Upper lobe of left lung (tissue), 4 donors: ENCODE data around the gene IL23R.

ENCODE experiments used
- CTCF ChIP-seq, 6 experiments: fragments of 450-650 bp in 4 of 6; fragments of 200-600 bp in 2 of 6; sonication (generic) in 2 of 6; IDR thresholded peaks; one replicate each; pipeline ENCODE4 v1.5.1; 2016 to 2019; ENCODE audit warnings: antibody characterized with exemption in 6 of 6
- EP300 ChIP-seq, 4 donors: sonication (generic); formaldehyde crosslinking; IDR thresholded peaks; one replicate each; pipeline ENCODE4 v1.5.1; 2017; ENCODE audit warnings: antibody characterized with exemption in 4 of 4, control low read depth in 2 of 4

GRCh38 chr1:67204298-67204980, 38.2 kb downstream of the IL23R start:
- no peak for TF ChIP-seq CTCF (IDR thresholded peaks at IDR 0.05)
- TF ChIP-seq EP300 (IDR thresholded peaks at IDR 0.05), result no peak
